ENCODE results near the gene PACS1. TPM values are rescaled to one million over a fixed set of nuclear protein-coding genes. Genes with fewer than 3 reads are reported as not detected.

Gene PACS1
- total and polyA plus RNA-seq, 5 donors from 2014 or later, result 43.8 to 306 (median 48.3) TPM

GRCh38 chr11:66287889-66288670 is 218.0 kb downstream of the PACS1 start:
- H3K27ac ChIP-seq (ENCODE audit: insufficient read depth, low read length, poor library complexity, severe bottlenecking), result peak overlapping the region; percentile 80
- H3K36me3 Mint-ChIP-seq, result no peaks in the 10 kb centered on the region
- peak overlapping the region in 2 of 3 donors; percentile 20 to 91 for H3K27ac Mint-ChIP-seq
- peaks cover 41% of the 10 kb centered on the region for H3K4me1 ChIP-seq (ENCODE audit: control insufficient read depth, insufficient read depth, low read length, poor library complexity, severe bottlenecking)
- H3K27me3 ChIP-seq (ENCODE audit: control insufficient read depth, insufficient read depth, low read length), result peaks cover 11% of the 10 kb centered on the region
- H3K4me3 ChIP-seq (ENCODE audit: low read depth, low read length), result peak overlapping the region; percentile 88
- DNase-seq, result no peak
- H3K4me3 Mint-ChIP-seq, result peak overlapping the region; percentile 88 to 92 (median 90)
- H3K9me3 ChIP-seq (ENCODE audit: control insufficient read depth in 2 of 2, low read length in 2 of 2), result no peaks in the 10 kb centered on the region
- no peak for ATAC-seq (ENCODE audit: low read depth in 2 of 2)
- H3K4me1 Mint-ChIP-seq, result peaks cover 11 to 48% (median 20%) of the 10 kb centered on the region in 4 donors
- H3K9me3 Mint-ChIP-seq, result peaks cover 0 to 1% (median 0%) of the 10 kb centered on the region in 7 donors
- no peaks in the 10 kb centered on the region for H3K36me3 ChIP-seq (ENCODE audit: control insufficient read depth, insufficient read depth, low read length)
- peaks cover 30% of the 10 kb centered on the region for H3K27me3 Mint-ChIP-seq

- H3K36me3 Mint-ChIP-seq, result no peaks in the 10 kb centered on the region
- H3K27ac Mint-ChIP-seq, result peak within 1 kb of the TSS; percentile 91 to 97 (median 94)
- Histone ChIP-seq H3K9me3 (ENCODE audit: control insufficient read depth in 2 of 2, low read length in 2 of 2) (no peaks in the 10 kb centered on the region), H3K4me1 (ENCODE audit: control insufficient read depth, insufficient read depth, low read length, poor library complexity, severe bottlenecking) (peaks cover 37% of the 10 kb centered on the region), H3K27ac (ENCODE audit: insufficient read depth, low read length, poor library complexity, severe bottlenecking) (peak within 1 kb of the TSS; percentile 80), H3K36me3 (ENCODE audit: control insufficient read depth, insufficient read depth, low read length) (no peaks in the 10 kb centered on the region), H3K27me3 (ENCODE audit: control insufficient read depth, insufficient read depth, low read length) (peaks cover 12% of the 10 kb centered on the region), H3K4me3 (ENCODE audit: low read depth, low read length) (peak within 1 kb of the TSS; percentile 88)
- H3K4me3 Mint-ChIP-seq, result peak within 1 kb of the TSS; percentile 88 to 92 (median 90)
- peak; percentile 99 for DNase-seq
- peak; percentile 95 for ATAC-seq (ENCODE audit: low read depth in 2 of 2)
- peaks cover 0 to 1% (median 0%) of the 10 kb centered on the region in 7 donors for H3K9me3 Mint-ChIP-seq
- H3K4me1 Mint-ChIP-seq, result peaks cover 11 to 48% (median 19%) of the 10 kb centered on the region in 4 donors
- peaks cover 30% of the 10 kb centered on the region for H3K27me3 Mint-ChIP-seq
These were observed 218.8 kb downstream of the PACS1 start, which contains the start of gene YIF1A for GRCh38 chr11:66288671-66289547. YIF1A (minus strand) TSS chr11:66289143; CDS start chr11:66288985, 158 bp downstream.

- H3K4me1 ChIP-seq (ENCODE audit: control insufficient read depth, insufficient read depth, low read length, poor library complexity, severe bottlenecking), result peaks cover 37% of the 10 kb centered on the region
- Mint-ChIP-seq H3K27ac (peak overlapping the region; percentile 91 to 97 (median 94)), H3K36me3 (no peaks in the 10 kb centered on the region), H3K27me3 (peaks cover 30% of the 10 kb centered on the region), H3K4me1 (peaks cover 11 to 48% (median 19%) of the 10 kb centered on the region in 4 donors), H3K4me3 (peak overlapping the region; percentile 88 to 92 (median 90)), H3K9me3 (peaks cover 0 to 1% (median 0%) of the 10 kb centered on the region in 7 donors)
- no peaks in the 10 kb centered on the region for H3K9me3 ChIP-seq (ENCODE audit: control insufficient read depth in 2 of 2, low read length in 2 of 2)
- no peaks in the 10 kb centered on the region for H3K36me3 ChIP-seq (ENCODE audit: control insufficient read depth, insufficient read depth, low read length)
- peaks cover 12% of the 10 kb centered on the region for H3K27me3 ChIP-seq (ENCODE audit: control insufficient read depth, insufficient read depth, low read length)
- peak overlapping the region; percentile 80 for H3K27ac ChIP-seq (ENCODE audit: insufficient read depth, low read length, poor library complexity, severe bottlenecking)
- DNase-seq, result peak in 1 of 3 donors; percentile 86
- ATAC-seq (ENCODE audit: low read depth in 2 of 2), result peak; percentile 42 to 46
- peak overlapping the region; percentile 69 for H3K4me3 ChIP-seq (ENCODE audit: low read depth, low read length)
These were observed 219.7 kb downstream of the PACS1 start for GRCh38 chr11:66289548-66290329.

- Histone ChIP-seq H3K4me1 (ENCODE audit: control insufficient read depth, insufficient read depth, low read length, poor library complexity, severe bottlenecking) (peaks cover 37% of the 10 kb centered on the region), H3K27me3 (ENCODE audit: control insufficient read depth, insufficient read depth, low read length) (peaks cover 12% of the 10 kb centered on the region), H3K36me3 (ENCODE audit: control insufficient read depth, insufficient read depth, low read length) (no peaks in the 10 kb centered on the region), H3K9me3 (ENCODE audit: control insufficient read depth in 2 of 2, low read length in 2 of 2) (no peaks in the 10 kb centered on the region), H3K4me3 (ENCODE audit: low read depth, low read length) (no peak overlapping the region), H3K27ac (ENCODE audit: insufficient read depth, low read length, poor library complexity, severe bottlenecking) (no peak overlapping the region)
- H3K4me3 Mint-ChIP-seq, result peak overlapping the region; percentile 78 to 92 (median 89)
- DNase-seq (no peak), ATAC-seq (ENCODE audit: low read depth in 2 of 2) (no peak)
- H3K27me3 Mint-ChIP-seq, result peaks cover 30% of the 10 kb centered on the region
- no peaks in the 10 kb centered on the region for H3K36me3 Mint-ChIP-seq
- H3K27ac Mint-ChIP-seq, result no peak overlapping the region
- H3K9me3 Mint-ChIP-seq, result peaks cover 0 to 1% (median 0%) of the 10 kb centered on the region in 7 donors
- peaks cover 11 to 48% (median 19%) of the 10 kb centered on the region in 4 donors for H3K4me1 Mint-ChIP-seq
These were observed 220.2 kb downstream of the PACS1 start for GRCh38 chr11:66290330-66290621.

- no peak overlapping the region for H3K27ac Mint-ChIP-seq
- H3K36me3 Mint-ChIP-seq, result no peaks in the 10 kb centered on the region
- peaks cover 30% of the 10 kb centered on the region for H3K27me3 Mint-ChIP-seq
- peaks cover 0 to 1% (median 0%) of the 10 kb centered on the region in 7 donors for H3K9me3 Mint-ChIP-seq
- Histone ChIP-seq H3K27ac (ENCODE audit: insufficient read depth, low read length, poor library complexity, severe bottlenecking) (no peak overlapping the region), H3K4me1 (ENCODE audit: control insufficient read depth, insufficient read depth, low read length, poor library complexity, severe bottlenecking) (peaks cover 37% of the 10 kb centered on the region), H3K36me3 (ENCODE audit: control insufficient read depth, insufficient read depth, low read length) (no peaks in the 10 kb centered on the region), H3K27me3 (ENCODE audit: control insufficient read depth, insufficient read depth, low read length) (peaks cover 12% of the 10 kb centered on the region), H3K4me3 (ENCODE audit: low read depth, low read length) (no peak overlapping the region), H3K9me3 (ENCODE audit: control insufficient read depth in 2 of 2, low read length in 2 of 2) (no peaks in the 10 kb centered on the region)
- peaks cover 11 to 48% (median 19%) of the 10 kb centered on the region in 4 donors for H3K4me1 Mint-ChIP-seq
- ATAC-seq (ENCODE audit: low read depth in 2 of 2), result no peak
- DNase-seq, result no peak
- H3K4me3 Mint-ChIP-seq, result peak overlapping the region in 3 of 4 donors; percentile 63 to 92 (median 88)
These were observed 221.2 kb downstream of the PACS1 start for GRCh38 chr11:66291303-66291705.

- peaks cover 12% of the 10 kb centered on the region for H3K27me3 ChIP-seq (ENCODE audit: control insufficient read depth, insufficient read depth, low read length)
- ATAC-seq (ENCODE audit: low read depth in 2 of 2) (no peak), DNase-seq (no peak)
- H3K4me1 Mint-ChIP-seq, result peaks cover 11 to 44% (median 19%) of the 10 kb centered on the region in 4 donors
- peaks cover 37% of the 10 kb centered on the region for H3K4me1 ChIP-seq (ENCODE audit: control insufficient read depth, insufficient read depth, low read length, poor library complexity, severe bottlenecking)
- H3K4me3 Mint-ChIP-seq, result peak within 1 kb of the TSS; percentile 78 to 92 (median 89)
- no peak within 1 kb of the TSS for H3K4me3 ChIP-seq (ENCODE audit: low read depth, low read length)
- H3K9me3 Mint-ChIP-seq, result peaks cover 0 to 1% (median 0%) of the 10 kb centered on the region in 7 donors
- H3K36me3 Mint-ChIP-seq, result no peaks in the 10 kb centered on the region
- H3K9me3 ChIP-seq (ENCODE audit: control insufficient read depth in 2 of 2, low read length in 2 of 2), result no peaks in the 10 kb centered on the region
- peak within 1 kb of the TSS in 2 of 3 donors; percentile 42 to 90 for H3K27ac Mint-ChIP-seq
- no peak within 1 kb of the TSS for H3K27ac ChIP-seq (ENCODE audit: insufficient read depth, low read length, poor library complexity, severe bottlenecking)
- H3K27me3 Mint-ChIP-seq, result peaks cover 30% of the 10 kb centered on the region
- H3K36me3 ChIP-seq (ENCODE audit: control insufficient read depth, insufficient read depth, low read length), result no peaks in the 10 kb centered on the region
These were observed 221.9 kb downstream of the PACS1 start, which contains the start of gene TMEM151A for GRCh38 chr11:66291706-66292542. TMEM151A (plus strand) TSS chr11:66291894; CDS start chr11:66292014, 120 bp downstream.
